D721Med (cell line): ENCODE data around the gene OBP2B.
A peak's percentile ranks its signal among the peaks of the same experiment; 100 is the strongest.

Source experiments
- DNase-seq: peaks from one replicate; pipeline ENCODE4 v3.0.0; 2011; ENCODE audit warnings: low spot score; ENCODE audit not compliant: insufficient read length
- FAIRE-seq: peaks from 2 replicates; lab custom pipeline; 2011; peaks lifted over from hg19 to GRCh38; lab: Jason Lieb, UNC
- TF ChIP-seq, protein P1 (sequence below): IDR thresholded peaks from 2 replicates; pipeline ENCODE4 v1.5.1; 2012; ENCODE audit warnings: mild to moderate bottlenecking, control low read depth; ENCODE audit not compliant: insufficient read depth; ENCODE audit errors: missing control alignments

OBP2B gene

DNA sequence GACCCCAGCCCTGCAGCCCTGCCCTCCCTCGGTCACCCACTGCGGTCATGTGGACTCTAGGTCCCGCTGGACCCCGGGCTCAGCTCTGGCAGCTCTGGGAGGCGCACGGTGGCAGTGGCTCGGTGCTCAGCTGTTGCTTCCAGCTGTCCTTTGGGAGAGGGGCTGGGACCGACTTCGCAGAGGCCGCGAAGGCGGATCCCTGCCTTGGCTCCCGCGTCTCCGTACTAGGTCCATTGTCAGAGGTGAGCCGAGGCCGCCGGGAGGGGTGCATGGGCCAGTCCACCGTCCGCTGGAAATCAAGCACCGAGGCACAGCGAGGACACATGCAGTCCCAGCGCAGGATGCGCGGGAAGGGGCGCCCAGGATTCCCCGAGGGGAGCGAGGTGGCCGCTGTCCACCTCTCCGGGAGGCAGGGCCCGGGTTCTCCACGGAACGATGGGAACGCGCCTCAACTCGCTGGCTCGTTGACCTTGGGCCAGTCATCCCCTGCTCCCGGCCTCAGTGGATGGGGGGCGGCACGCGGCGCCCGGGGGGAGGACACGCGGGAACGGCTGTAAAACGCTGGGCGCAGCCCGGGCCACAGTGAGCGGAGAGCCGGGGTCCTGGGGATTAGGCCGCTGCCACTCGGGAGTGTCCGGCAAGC is 46.1 kb downstream of the OBP2B start:
- FAIRE-seq, result no peak
- TF ChIP-seq, protein P1, sequence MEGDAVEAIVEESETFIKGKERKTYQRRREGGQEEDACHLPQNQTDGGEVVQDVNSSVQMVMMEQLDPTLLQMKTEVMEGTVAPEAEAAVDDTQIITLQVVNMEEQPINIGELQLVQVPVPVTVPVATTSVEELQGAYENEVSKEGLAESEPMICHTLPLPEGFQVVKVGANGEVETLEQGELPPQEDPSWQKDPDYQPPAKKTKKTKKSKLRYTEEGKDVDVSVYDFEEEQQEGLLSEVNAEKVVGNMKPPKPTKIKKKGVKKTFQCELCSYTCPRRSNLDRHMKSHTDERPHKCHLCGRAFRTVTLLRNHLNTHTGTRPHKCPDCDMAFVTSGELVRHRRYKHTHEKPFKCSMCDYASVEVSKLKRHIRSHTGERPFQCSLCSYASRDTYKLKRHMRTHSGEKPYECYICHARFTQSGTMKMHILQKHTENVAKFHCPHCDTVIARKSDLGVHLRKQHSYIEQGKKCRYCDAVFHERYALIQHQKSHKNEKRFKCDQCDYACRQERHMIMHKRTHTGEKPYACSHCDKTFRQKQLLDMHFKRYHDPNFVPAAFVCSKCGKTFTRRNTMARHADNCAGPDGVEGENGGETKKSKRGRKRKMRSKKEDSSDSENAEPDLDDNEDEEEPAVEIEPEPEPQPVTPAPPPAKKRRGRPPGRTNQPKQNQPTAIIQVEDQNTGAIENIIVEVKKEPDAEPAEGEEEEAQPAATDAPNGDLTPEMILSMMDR, result no peak
- no peak for DNase-seq

DNA sequence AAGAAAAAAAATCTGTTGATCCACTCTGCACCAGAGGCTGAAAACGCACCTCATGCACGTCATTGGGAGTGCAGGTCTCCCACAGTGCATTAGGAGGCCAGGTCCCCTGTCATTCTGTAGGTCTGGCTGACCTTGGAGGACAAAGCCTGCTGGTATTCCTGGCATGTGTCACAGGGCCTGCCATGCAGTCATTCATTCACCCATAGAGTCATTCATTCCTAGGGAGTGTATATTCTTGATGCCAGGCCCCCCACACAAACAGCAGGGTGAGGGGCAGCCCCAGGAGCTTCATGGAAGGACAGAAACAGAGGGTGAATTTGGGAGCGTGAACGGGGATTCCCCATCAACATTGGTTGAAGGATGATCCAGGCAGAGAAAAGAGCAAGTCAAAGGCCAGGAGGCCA is 47.5 kb downstream of the OBP2B start:
- TF ChIP-seq, protein P1, result no peak
- FAIRE-seq, result no peak

DNA sequence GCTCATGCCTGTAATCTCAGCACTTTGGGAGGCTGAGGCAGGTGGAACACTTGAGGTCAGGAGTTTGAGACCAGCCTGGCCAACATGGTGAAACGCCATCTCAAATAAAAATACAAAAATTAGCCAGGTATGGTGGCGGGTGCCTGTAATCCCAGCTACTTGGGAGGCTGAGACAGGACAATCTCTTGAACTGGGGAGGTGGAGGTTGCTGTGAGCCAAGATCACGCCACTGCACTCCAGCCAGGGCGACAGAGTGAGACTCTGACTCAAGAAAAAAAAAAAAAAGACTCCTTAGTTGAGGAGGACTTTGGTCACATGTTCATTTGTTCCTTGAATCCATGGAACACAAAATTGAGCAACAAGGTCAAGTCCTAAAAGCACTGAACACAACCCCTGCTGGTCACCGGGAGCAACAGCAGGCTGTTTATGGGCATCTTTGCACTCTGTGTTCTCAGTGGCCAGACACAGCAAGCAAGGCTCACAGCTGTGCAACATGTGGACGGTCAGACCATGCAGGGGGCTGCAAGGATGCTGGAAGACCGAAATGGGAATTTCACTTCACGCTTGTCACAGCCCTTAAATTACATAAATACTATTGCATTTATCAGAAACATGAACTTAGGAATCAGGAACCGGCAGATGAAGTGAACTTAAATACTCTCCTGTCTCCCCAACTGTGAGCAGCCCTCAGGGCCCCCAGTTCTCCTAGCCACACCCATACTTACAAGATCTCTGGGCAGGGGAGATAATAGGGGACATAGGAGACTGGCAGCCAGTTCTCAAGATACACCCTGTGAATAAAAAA is 48.1 kb downstream of the OBP2B start:
- FAIRE-seq (no peak), DNase-seq (peak; percentile 81)
- TF ChIP-seq, protein P1, result peak; percentile 50

More for the DNA sequence above, 47.5 kb downstream of the OBP2B start:
- DNase-seq, result no peak

DNA sequence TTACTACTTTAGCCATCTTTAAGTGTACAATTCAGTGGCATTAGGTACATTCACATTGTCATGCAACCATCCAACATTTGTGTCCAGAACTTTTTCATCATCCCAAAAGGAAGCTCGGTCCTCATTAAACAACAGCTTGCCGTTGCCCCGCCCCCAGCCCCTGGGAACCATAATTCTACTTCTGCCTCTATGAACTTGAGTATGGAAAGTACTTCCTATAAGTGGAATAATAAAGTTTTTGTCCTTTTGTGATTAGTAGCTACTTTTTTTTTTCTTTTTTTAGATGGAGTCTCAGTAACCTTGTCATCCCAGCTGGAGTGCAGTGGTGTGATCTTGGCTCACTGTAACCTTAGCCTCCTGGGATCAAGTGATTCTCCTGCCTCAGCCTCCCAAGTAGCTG is 50.4 kb downstream of the OBP2B start:
- FAIRE-seq (no peak), DNase-seq (no peak)
- TF ChIP-seq, protein P1, result no peak
